ENCODE measurements around the gene COA5.

The COA5 gene, protein sequence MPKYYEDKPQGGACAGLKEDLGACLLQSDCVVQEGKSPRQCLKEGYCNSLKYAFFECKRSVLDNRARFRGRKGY

GRCh38 chr2:98608116-98608961 is at the start of gene COA5, which contains the start of gene UNC50:
Gene COA5, minus strand, starts transcription at chr2:98608512. Its CDS starts 107 bp downstream, at chr2:98608405.
Gene UNC50, plus strand, starts transcription at chr2:98608589. Its CDS starts 1,171 bp downstream, at chr2:98609760.
- in situ Hi-C loops (cut with MboI; ENCODE audit: low sequenced_read_pairs), result no loop called here

GRCh38 chr2:98656800-98657199 is 48.5 kb upstream of the COA5 start:
- in situ Hi-C loops (cut with MboI; ENCODE audit: low sequenced_read_pairs), result no loop called here

DNA sequence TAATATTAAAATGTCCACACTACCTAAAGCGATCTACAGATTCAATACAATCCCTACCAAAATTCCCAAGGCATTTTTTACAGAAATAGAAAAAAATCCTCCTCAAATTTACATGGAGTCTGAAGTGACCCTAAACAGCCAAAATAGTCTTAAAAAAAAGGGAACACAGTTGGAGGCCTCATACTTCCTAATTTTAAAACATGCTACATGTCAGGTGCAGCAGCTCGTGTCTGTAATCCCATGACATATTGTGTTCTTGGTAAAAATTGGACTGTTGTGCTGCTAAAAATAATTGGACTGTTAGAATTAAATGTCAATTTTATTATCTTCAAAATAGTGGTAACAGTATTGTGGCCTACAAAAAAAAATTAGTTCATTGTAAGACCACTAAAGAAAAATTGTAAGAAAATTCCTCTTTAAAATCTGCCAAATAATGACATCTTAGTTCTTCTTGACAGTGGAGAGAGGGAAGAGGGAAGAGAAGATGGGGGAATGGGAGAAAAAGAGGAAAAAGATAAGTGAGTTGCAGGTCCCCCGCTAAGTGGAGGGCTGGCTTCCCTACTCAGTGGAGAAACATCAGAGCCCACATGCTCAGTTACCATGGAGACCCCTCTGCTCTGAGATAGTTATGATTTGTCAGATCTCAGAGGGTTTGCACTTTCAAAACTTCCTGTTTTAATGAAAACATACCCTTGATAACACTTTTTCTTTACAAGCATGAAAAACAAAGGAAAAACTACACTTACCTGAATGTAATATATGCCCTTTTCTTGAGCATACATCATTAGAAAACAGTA is 46.6 kb upstream of the COA5 start:
- in situ Hi-C loops (cut with MboI; ENCODE audit: low sequenced_read_pairs), result no loop called here

DNA sequence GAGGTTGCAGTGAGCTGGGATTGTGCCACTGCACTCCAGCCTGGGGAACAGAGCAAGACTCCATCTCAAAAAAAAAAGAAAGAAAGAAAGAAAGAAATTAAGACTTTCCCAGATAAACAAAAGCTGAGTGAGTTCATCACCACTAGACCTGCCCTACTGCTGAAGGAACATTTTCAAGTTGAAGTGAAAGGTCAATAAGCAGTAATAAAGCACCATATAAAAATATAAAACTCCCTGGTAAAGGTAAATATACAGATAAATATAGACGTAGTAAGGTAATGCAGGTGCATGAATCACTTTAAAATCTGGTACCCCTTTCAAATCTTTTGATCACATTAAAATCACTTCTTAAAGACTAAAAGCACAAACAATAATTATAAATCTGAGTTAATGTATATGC is 42.7 kb upstream of the COA5 start:
- in situ Hi-C loops (cut with MboI; ENCODE audit: low sequenced_read_pairs), result no loop called here

DNA sequence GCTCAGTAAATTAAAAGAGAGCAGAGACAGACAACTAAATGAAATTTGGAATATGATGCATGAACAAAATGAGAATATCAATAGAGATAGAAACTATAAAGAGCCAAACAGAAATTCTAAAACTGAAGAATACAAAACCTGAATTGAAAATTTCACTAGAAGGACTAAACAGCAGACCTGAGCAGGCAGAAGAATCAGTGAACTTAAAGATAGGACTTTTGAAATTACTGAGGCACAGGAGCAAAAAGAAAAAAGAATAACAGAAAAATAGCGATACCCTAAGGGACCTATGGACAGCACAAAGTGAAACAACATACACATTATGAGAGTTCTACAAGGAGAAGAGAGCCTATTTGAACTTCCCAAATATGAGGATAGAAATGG is 41.7 kb upstream of the COA5 start:
- in situ Hi-C loops (cut with MboI; ENCODE audit: low sequenced_read_pairs), result no loop called here

- in situ Hi-C loops (cut with MboI; ENCODE audit: low sequenced_read_pairs), result no loop called here
Measured at GRCh38 chr2:98649135-98649991, 41.1 kb upstream of the COA5 start.

DNA sequence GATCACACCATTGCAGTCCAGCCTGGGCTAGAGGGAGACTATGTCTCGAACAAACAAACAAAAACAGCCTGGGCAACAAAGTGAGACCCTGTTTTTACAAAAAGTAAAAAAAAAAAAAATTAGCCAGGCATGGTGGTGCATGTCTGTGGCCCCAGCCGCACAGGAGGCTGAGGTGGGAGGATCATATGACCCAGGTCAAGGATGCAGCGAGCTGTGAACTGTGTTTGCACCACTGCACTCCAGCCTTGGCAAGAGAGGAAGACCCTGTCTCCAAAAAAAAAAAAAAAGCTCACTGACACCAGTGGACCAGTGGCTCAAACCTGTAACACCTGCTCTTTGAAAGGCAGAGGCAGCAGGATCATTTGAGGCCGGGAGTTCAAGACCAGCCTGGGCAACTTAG is 40.1 kb upstream of the COA5 start:
- in situ Hi-C loops (cut with MboI; ENCODE audit: low sequenced_read_pairs), result no loop called here

- in situ Hi-C loops (cut with MboI; ENCODE audit: low sequenced_read_pairs), result no loop called here
Measured at GRCh38 chr2:98647636-98648035, 39.3 kb upstream of the COA5 start.

DNA sequence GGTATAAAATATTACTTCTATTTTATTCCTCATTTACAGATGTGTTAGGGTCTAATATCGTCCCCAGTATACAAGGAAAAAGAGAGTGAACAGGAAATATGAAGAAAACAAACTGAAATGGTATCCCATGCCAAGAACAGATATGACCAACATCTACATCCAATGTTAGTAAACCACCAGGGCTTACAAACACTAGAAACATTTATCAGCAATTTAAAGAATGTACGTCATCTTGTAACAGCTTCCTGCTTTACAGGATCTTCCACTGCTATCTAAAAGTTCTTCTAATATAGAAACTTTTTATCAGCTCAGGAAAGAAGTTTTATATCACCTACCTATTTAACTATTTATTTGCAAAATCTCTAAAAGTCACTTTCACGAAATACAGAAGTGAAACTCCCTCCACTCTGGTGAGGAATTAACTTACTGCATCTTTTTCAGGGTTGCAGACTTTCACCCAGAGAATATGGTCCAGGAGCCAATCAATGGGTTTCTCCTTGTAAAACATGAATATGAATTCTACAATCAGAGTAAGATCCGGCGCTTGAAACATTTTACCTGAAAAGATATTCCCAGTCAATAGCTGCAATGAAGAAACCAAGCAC is 35.3 kb upstream of the COA5 start:
- in situ Hi-C loops (cut with MboI; ENCODE audit: low sequenced_read_pairs), result no loop called here

DNA sequence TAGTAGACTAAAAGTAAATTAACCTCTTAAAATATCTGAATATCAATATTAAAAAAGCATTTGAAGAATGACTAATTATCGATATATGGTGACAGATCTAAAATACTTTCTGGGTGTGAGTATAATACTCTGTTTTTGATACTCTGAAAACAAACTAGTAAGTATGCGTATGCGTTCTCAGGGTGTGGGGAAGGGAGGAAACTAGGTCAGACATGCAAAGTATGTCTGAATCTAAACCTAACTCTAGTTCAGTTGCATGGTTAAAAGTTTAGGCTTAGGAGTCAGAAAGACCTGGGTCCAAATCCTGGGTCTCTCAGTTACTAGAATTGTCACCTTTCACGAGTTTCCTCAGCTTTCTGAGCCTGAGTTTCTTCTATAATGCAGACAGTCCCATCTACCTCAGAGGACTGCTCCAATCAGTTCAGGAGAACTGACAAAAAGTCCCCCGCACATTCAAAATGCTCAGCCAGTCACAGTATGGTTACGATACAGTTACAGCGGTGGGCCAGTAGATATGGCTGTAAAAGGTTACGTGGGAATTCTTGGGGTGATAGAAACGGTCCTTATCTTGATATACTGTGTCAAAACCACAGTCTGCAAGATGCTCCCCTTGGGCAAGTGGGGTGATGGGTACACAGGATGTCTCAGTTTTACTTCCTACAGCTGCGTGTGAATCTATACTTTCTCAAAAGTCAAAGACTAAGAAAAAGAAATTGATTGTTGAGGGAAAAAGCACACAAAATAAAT is 29.3 kb upstream of the COA5 start:
- in situ Hi-C loops (cut with MboI; ENCODE audit: low sequenced_read_pairs), result no loop called here

- in situ Hi-C loops (cut with MboI; ENCODE audit: low sequenced_read_pairs), result no loop called here
Measured at GRCh38 chr2:98634406-98635092, 26.2 kb upstream of the COA5 start.

GRCh38 chr2:98632351-98632750 is 24.0 kb upstream of the COA5 start:
- in situ Hi-C loops (cut with MboI; ENCODE audit: low sequenced_read_pairs), result no loop called here

DNA sequence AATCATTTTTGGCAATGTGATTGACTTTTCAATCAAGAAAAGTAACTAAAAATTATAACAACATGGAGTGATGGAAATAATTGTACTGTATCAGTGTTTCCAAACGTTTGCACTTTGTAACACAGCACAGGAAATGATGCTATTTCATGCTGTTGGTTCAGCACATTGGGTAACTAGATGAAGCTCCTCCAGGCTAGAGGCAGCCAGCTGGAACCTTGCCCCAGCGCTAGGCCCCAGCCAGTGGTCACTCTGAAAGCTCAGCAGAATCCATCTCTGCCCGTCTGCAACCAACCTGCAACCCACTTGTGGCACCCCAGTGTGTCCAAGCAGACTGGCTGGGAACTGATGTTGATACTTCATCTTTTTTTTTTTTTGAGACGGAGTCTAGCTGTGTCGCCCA is 15.3 kb upstream of the COA5 start:
- in situ Hi-C loops (cut with MboI; ENCODE audit: low sequenced_read_pairs), result no loop called here

DNA sequence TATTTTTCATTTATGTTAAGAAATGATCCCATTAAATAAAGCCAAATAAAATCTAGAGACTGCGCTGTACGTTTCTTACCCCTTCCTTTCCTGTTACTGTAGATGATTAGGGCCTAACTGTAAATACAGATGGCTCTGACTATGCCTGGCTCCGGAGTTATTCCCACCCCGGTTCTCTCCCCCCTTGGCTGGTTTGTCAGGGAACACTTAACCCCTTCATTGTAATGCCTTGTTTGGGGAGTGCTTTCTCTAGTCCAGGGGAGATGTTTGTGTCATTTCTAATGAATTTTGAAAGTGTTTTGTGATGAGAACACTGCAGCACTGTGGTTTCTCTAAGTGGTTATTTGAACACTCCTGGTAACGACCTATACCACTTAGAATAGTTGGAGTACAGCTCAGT is 8.8 kb upstream of the COA5 start:
- in situ Hi-C loops (cut with MboI; ENCODE audit: low sequenced_read_pairs), result no loop called here

GRCh38 chr2:98615481-98615880 is 7.2 kb upstream of the COA5 start:
- in situ Hi-C loops (cut with MboI; ENCODE audit: low sequenced_read_pairs), result no loop called here

DNA sequence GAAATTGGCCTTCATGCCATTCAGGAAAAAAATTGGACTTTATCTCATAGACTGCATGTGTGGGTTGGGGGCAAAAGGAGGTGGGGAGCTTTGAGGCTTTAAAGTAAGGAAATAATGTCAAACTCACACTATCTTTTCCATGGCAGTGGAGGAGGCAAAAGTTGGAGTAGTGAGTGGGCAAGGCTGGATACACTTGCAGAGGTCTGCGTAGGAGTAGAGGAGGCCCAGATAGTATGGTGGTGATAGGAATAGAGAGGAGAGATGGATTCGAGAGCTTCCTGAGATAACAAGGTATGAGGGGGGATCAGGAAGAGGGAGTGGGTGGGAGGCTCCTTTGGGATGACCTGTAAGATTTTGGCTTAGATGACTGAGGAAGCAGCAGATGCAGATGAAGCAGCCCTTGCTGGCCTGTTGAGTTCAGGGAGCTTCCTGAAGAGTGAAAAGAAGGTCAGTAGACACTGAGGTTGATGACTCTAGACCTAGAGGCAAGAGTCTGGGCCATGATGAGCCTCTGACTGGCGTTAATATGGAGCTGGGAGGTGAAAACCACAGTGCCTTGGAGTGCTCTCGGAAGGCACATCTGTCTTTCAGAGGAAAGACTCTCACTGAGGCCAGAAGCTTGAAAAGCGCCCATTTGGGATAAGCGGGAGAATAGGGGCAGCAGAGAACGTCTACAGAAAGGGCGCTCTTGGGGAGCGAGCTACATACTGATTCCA is 5.9 kb upstream of the COA5 start:
- in situ Hi-C loops (cut with MboI; ENCODE audit: low sequenced_read_pairs), result no loop called here

GRCh38 chr2:98608962-98609604 is 771 bp upstream of the COA5 start:
- in situ Hi-C loops (cut with MboI; ENCODE audit: low sequenced_read_pairs), result no loop called here

GRCh38 chr2:98607741-98608115 is 584 bp downstream of the COA5 start:
- in situ Hi-C loops (cut with MboI; ENCODE audit: low sequenced_read_pairs), result no loop called here
